Gastroesophageal sphincter (tissue), 3 donors: ENCODE measurements around the gene S100A16.

ENCODE experiments used
- CTCF ChIP-seq, 4 experiments: fragments of 200-600 bp in 2 of 4; fragments of 450-650 bp in 2 of 4; sonication (generic) in 1 of 4; IDR thresholded peaks; one replicate each; pipeline ENCODE4 v1.5.1; 2017 to 2019; ENCODE audit warnings: antibody characterized with exemption in 4 of 4, mild to moderate bottlenecking in 2 of 4, moderate library complexity in 2 of 4
- EP300 ChIP-seq: sonication (generic); formaldehyde crosslinking; IDR thresholded peaks from one replicate; pipeline ENCODE4 v1.6.1; 2017; ENCODE audit warnings: antibody characterized with exemption, mild to moderate bottlenecking
- POLR2A ChIP-seq, 2 donors: fragments of 450-650 bp; IDR thresholded peaks; one replicate each; pipeline ENCODE4 v1.6.1; 2017; ENCODE audit warnings: antibody characterized with exemption in 2 of 2, mild to moderate bottlenecking in 2 of 2, moderate library complexity in 1 of 2

- TF ChIP-seq CTCF (IDR thresholded peaks at IDR 0.05): no peak
- TF ChIP-seq EP300: no peak
- TF ChIP-seq POLR2A (IDR thresholded peaks at IDR 0.05): no peak
Observed at GRCh38 chr1:153643100-153643499, 30.2 kb upstream of the S100A16 start.
